Stomach (tissue), 4 donors: ENCODE data around the gene SKIC2.

ENCODE experiments used
- POLR2A ChIP-seq, 4 donors: fragments of 450-650 bp; IDR thresholded peaks; one replicate each; pipeline ENCODE4 v1.6.1; 2016; ENCODE audit warnings: antibody characterized with exemption in 4 of 4, control low read depth in 2 of 4, mild to moderate bottlenecking in 1 of 4, moderate library complexity in 1 of 4
- TF ChIP-seq, protein P1 (sequence below), 7 experiments: fragments of 450-650 bp in 4 of 7; fragments of 200-600 bp in 3 of 7; sonication (generic) in 3 of 7; IDR thresholded peaks; one replicate each; pipeline ENCODE4 v1.5.1; 2016 to 2019; ENCODE audit warnings: antibody characterized with exemption in 7 of 7, control low read depth in 2 of 7, mild to moderate bottlenecking in 1 of 7

DNA sequence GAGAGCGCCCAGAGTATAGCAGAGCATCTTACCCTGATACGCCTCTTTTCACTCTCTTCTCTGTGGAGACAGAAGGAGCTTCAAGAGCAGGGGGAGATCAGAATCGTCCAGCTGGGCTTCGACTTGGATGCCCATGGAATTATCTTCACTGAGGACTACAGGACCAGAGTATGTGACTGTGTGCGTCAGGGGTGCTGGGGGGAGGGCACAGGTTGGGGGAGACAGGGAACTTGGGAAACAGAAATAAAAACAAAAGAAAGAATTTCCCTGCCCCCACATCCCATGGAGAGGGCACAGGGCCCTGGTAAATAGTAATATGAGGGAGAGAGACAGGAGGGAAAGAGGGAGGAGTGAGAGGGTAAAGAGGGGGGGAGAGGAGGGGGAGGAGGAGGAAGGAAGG lies 19.9 kb downstream of the SKIC2 start:
- TF ChIP-seq POLR2A (IDR thresholded peaks at IDR 0.05): no peak
- TF ChIP-seq, protein P1, sequence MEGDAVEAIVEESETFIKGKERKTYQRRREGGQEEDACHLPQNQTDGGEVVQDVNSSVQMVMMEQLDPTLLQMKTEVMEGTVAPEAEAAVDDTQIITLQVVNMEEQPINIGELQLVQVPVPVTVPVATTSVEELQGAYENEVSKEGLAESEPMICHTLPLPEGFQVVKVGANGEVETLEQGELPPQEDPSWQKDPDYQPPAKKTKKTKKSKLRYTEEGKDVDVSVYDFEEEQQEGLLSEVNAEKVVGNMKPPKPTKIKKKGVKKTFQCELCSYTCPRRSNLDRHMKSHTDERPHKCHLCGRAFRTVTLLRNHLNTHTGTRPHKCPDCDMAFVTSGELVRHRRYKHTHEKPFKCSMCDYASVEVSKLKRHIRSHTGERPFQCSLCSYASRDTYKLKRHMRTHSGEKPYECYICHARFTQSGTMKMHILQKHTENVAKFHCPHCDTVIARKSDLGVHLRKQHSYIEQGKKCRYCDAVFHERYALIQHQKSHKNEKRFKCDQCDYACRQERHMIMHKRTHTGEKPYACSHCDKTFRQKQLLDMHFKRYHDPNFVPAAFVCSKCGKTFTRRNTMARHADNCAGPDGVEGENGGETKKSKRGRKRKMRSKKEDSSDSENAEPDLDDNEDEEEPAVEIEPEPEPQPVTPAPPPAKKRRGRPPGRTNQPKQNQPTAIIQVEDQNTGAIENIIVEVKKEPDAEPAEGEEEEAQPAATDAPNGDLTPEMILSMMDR (IDR thresholded peaks at IDR 0.05): no peak
